Mesenchymal stem cell (in vitro differentiated cells and primary cell): ENCODE measurements around the gene RIMS1.
A peak's percentile ranks its signal among the peaks of the same experiment; 100 is the strongest.

ENCODE experiments used
- DNase-seq: peaks from one replicate; pipeline ENCODE4 v3.0.0-alpha.2; 2013
- H2AFZ ChIP-seq: one replicate; pipeline ENCODE4 v1.6.1; 2013; ENCODE audit warnings: low read depth, mild to moderate bottlenecking, control low read depth, inconsistent platforms, low read length, moderate library complexity
- H2AK5ac ChIP-seq: 2 replicates; pipeline ENCODE4 v1.6.1; 2013; ENCODE audit warnings: low read length, moderate library complexity, mild to moderate bottlenecking, inconsistent platforms; ENCODE audit not compliant: severe bottlenecking
- H2BK120ac ChIP-seq: one replicate; pipeline ENCODE4 v1.6.1; 2013; ENCODE audit warnings: low read depth, mild to moderate bottlenecking, inconsistent platforms, low read length, moderate library complexity
- H2BK12ac ChIP-seq, 2 experiments: one replicate each; pipeline ENCODE4 v1.6.1; 2013; ENCODE audit warnings: inconsistent platforms in 2 of 2, low read length in 2 of 2, mild to moderate bottlenecking in 2 of 2, moderate library complexity in 2 of 2, control low read depth in 1 of 2
- H2BK15ac ChIP-seq: one replicate; pipeline ENCODE4 v1.6.1; 2013; ENCODE audit warnings: mild to moderate bottlenecking, low read depth, inconsistent platforms; ENCODE audit not compliant: poor library complexity, severe bottlenecking
- H2BK5ac ChIP-seq: 2 replicates; pipeline ENCODE4 v1.6.1; 2013; ENCODE audit warnings: low read depth, mild to moderate bottlenecking, low read length, control low read depth, inconsistent platforms; ENCODE audit not compliant: poor library complexity, severe bottlenecking
- H3K14ac ChIP-seq, 2 experiments: one replicate each; pipeline ENCODE4 v1.6.1; 2013; ENCODE audit warnings: inconsistent platforms in 2 of 2, low read length in 2 of 2, control low read depth in 1 of 2, mild to moderate bottlenecking in 1 of 2, moderate library complexity in 1 of 2
- H3K18ac ChIP-seq, 2 experiments: one replicate each; pipeline ENCODE4 v1.6.1; 2013; ENCODE audit warnings: inconsistent platforms in 2 of 2, low read length in 2 of 2, control low read depth in 1 of 2, low read depth in 1 of 2, mild to moderate bottlenecking in 1 of 2
- H3K23ac ChIP-seq, 2 experiments: one replicate each; pipeline ENCODE4 v1.6.1; 2013; ENCODE audit warnings: inconsistent platforms in 2 of 2, low read length in 2 of 2, mild to moderate bottlenecking in 2 of 2, moderate library complexity in 2 of 2, control low read depth in 1 of 2
- H3K27ac ChIP-seq: 2 replicates; pipeline ENCODE4 v1.5.1; 2013; ENCODE audit warnings: mild to moderate bottlenecking, moderate library complexity, low read length, control low read depth, inconsistent platforms; ENCODE audit not compliant: poor library complexity, severe bottlenecking
- H3K27me3 ChIP-seq, 2 experiments: 2 replicates each; pipeline versions ENCODE4 v1.6.1 to v1.7.0; 2013; ENCODE audit warnings: low read length in 2 of 2, mild to moderate bottlenecking in 2 of 2, moderate library complexity in 2 of 2, control low read depth in 1 of 2, inconsistent platforms in 1 of 2; ENCODE audit not compliant: control insufficient read depth in 1 of 2, insufficient read depth in 1 of 2
- H3K36me3 ChIP-seq, 2 experiments: 2 replicates each; pipeline versions ENCODE4 v1.6.1 to v1.7.0; 2013; ENCODE audit warnings: low read length in 2 of 2, control low read depth in 1 of 2, inconsistent platforms in 1 of 2, low read depth in 1 of 2, mild to moderate bottlenecking in 1 of 2; ENCODE audit not compliant: insufficient read depth in 2 of 2, control insufficient read depth in 1 of 2
- H3K4ac ChIP-seq, 2 experiments: one replicate each; pipeline ENCODE4 v1.6.1; 2013; ENCODE audit warnings: inconsistent platforms in 2 of 2, low read length in 2 of 2, mild to moderate bottlenecking in 2 of 2, moderate library complexity in 2 of 2, control low read depth in 1 of 2, low read depth in 1 of 2
- H3K4me1 ChIP-seq: 2 replicates; pipeline ENCODE4 v1.6.1; 2013; ENCODE audit warnings: low read depth, low read length, control low read depth; ENCODE audit not compliant: control insufficient read depth, insufficient read depth
- H3K4me2 ChIP-seq: 2 replicates; pipeline ENCODE4 v1.6.1; 2013; ENCODE audit warnings: low read length, mild to moderate bottlenecking, inconsistent platforms; ENCODE audit not compliant: poor library complexity, severe bottlenecking
- H3K4me3 ChIP-seq, 2 experiments: 2 replicates each; pipeline versions ENCODE4 v1.5.1 to v1.7.0; 2013; ENCODE audit warnings: low read length in 2 of 2, mild to moderate bottlenecking in 2 of 2, control low read depth in 1 of 2, low read depth in 1 of 2; ENCODE audit not compliant: insufficient read depth in 1 of 2
- H3K79me1 ChIP-seq: replicated peaks from 2 replicates; pipeline ENCODE4 v1.6.1; 2013; ENCODE audit warnings: mild to moderate bottlenecking, control low read depth, low read length, inconsistent platforms; ENCODE audit not compliant: poor library complexity, severe bottlenecking
- H3K9ac ChIP-seq: 2 replicates; pipeline ENCODE4 v1.7.0; 2013; ENCODE audit warnings: mild to moderate bottlenecking, low read length, moderate library complexity
- H3K9me3 ChIP-seq: 2 replicates; pipeline ENCODE4 v1.7.0; 2013; ENCODE audit warnings: mild to moderate bottlenecking, low read length; ENCODE audit not compliant: control insufficient read depth
- H4K8ac ChIP-seq: one replicate; pipeline ENCODE4 v1.6.1; 2013; ENCODE audit warnings: inconsistent platforms, mild to moderate bottlenecking, low read length, moderate library complexity
- H4K91ac ChIP-seq: one replicate; pipeline ENCODE4 v1.6.1; 2013; ENCODE audit warnings: mild to moderate bottlenecking, low read length, inconsistent platforms
- WGBS: methylation state at CpG from one replicate; pipeline ENCODE4 v1.1.7; 2013; ENCODE audit warnings: mixed read lengths; 5-methylcytosine and 5-hydroxymethylcytosine counted together

Gene RIMS1

GRCh38 chr6:71855406-71855805, 30.9 kb upstream of the RIMS1 start:
- Histone ChIP-seq H4K8ac (no peak overlapping the region), H2BK120ac (no peak overlapping the region), H3K9ac (no peak overlapping the region), H3K18ac (no peak overlapping the region), H3K36me3 (no peaks in the 10 kb centered on the region), H3K4me1 (no peaks in the 10 kb centered on the region), H2AK5ac (no peak overlapping the region), H3K79me1 (no peaks in the 10 kb centered on the region), H4K91ac (no peak overlapping the region), H3K14ac (no peak overlapping the region), H2BK5ac (no peak overlapping the region), H3K4ac (no peak overlapping the region), H3K4me3 (no peak overlapping the region), H3K27ac (no peak overlapping the region), H3K27me3 (no peaks in the 10 kb centered on the region), H3K23ac (no peak overlapping the region), H3K4me2 (no peak overlapping the region), H2BK12ac (no peak overlapping the region), H3K9me3 (no peaks in the 10 kb centered on the region), H2AFZ (no peak overlapping the region), H2BK15ac (no peak overlapping the region)
- WGBS: no CpG with 5 or more reads among the region's 3 CpGs
- DNase-seq: no peak

GRCh38 chr6:71879016-71879415, 7.3 kb upstream of the RIMS1 start:
- Histone ChIP-seq H3K27ac (no peak overlapping the region), H3K4ac (no peak overlapping the region), H3K79me1 (no peaks in the 10 kb centered on the region), H2AFZ (no peak overlapping the region), H3K4me3 (no peak overlapping the region), H2AK5ac (no peak overlapping the region), H4K8ac (no peak overlapping the region), H4K91ac (no peak overlapping the region), H2BK5ac (no peak overlapping the region), H3K23ac (no peak overlapping the region), H2BK120ac (no peak overlapping the region), H3K14ac (no peak overlapping the region), H3K4me2 (no peak overlapping the region), H2BK15ac (no peak overlapping the region), H3K9ac (no peak overlapping the region), H3K27me3 (peaks cover 0 to 3% of the 10 kb centered on the region in 2 experiments), H3K9me3 (no peaks in the 10 kb centered on the region), H3K36me3 (no peaks in the 10 kb centered on the region), H3K18ac (no peak overlapping the region), H2BK12ac (no peak overlapping the region), H3K4me1 (no peaks in the 10 kb centered on the region)
- DNase-seq: no peak

DNA sequence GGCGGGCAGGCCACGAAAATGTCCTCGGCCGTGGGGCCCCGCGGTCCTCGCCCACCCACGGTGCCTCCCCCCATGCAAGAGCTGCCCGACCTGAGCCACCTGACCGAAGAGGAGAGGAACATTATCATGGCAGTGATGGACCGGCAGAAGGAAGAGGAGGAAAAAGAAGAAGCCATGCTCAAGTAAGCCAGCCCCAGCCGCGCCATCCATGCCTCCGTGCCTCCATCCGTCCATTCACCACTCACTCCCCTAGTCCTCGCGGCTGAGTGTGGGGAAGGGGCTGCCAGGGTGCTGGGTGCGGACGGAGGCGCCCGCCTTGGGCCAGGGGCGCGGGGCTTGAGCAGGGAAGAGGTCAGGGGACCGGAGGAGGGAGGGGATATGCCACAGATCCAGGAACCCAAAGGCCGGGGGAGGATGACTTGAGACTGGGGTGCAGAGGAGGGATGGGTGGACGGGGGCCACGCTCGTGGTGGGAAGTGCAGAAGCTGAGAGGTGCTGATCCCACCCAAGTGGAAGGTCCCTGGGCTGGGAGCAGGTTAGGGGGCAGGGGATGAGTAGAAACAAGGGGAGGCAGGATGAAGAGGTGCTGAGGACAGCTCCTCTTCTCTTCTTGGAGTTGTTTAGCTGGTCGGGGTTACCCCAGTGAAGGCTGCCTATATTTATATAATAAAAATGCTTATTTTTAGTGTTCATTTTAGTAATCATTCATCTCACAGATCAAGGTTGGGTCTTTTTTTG, 825 bp downstream of the RIMS1 start:
- H3K27me3 ChIP-seq: peaks cover 31 to 37% of the 10 kb centered on the region in 2 experiments
- peaks cover 10% of the 10 kb centered on the region for H3K4me1 ChIP-seq
- H3K27ac ChIP-seq: no peak overlapping the region
- peak overlapping the region; percentile 92 for H3K4me2 ChIP-seq
- H4K8ac ChIP-seq: no peak overlapping the region
- no peaks in the 10 kb centered on the region for H3K36me3 ChIP-seq
- H3K18ac ChIP-seq: no peak overlapping the region
- H3K4ac ChIP-seq: no peak overlapping the region
- peak overlapping the region; percentile 61 to 76 for H3K4me3 ChIP-seq
- no peak overlapping the region for H4K91ac ChIP-seq
- H3K9ac ChIP-seq: no peak overlapping the region
- H3K9me3 ChIP-seq: no peaks in the 10 kb centered on the region
- 6% methylated on average over 13 of the region's 29 CpGs for WGBS
- peak overlapping the region; percentile 0 for H2AFZ ChIP-seq
- no peak overlapping the region for H2AK5ac ChIP-seq
- no peak overlapping the region for H2BK120ac ChIP-seq
- peak overlapping the region in 1 of 2 experiments; percentile 77 for H3K23ac ChIP-seq
- H2BK15ac ChIP-seq: no peak overlapping the region
- no peaks in the 10 kb centered on the region for H3K79me1 ChIP-seq
- no peak for DNase-seq
- no peak overlapping the region for H2BK12ac ChIP-seq
- H2BK5ac ChIP-seq: no peak overlapping the region
- H3K14ac ChIP-seq: no peak overlapping the region

DNA sequence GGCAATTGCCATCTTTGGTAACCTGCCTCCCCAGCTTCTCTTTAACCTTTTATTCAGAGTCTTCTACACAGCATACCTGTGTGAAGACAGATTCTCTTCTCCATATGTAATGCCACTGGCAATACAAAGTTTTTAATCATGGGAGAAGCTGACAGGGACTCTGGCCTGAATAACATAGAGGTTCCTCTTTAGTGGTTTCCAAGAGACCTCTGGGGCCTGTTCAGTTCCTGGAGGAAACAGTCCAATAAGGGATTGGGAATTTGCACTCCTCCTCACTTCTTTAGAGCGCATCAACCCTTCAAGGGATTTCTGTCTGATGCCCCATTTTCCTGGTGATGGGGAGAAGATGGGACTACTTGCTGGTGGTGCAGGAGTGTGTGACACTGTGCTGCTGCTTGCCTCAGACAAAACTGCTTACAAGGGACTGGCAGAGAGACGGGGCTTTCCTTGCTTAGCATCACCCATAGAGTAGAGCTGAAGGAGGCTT, 1.4 kb downstream of the RIMS1 start:
- 90% methylated on average over 2 of the region's 2 CpGs for WGBS
- no peak overlapping the region for H2BK12ac ChIP-seq

More for the DNA sequence above, 1.4 kb downstream of the RIMS1 start:
- no peak overlapping the region for H2BK120ac ChIP-seq
- H4K8ac ChIP-seq: no peak overlapping the region
- H2AFZ ChIP-seq: no peak overlapping the region
- no peak overlapping the region for H2AK5ac ChIP-seq
- H3K23ac ChIP-seq: no peak overlapping the region
- no peak overlapping the region for H2BK5ac ChIP-seq
- no peak overlapping the region for H2BK15ac ChIP-seq
- no peak overlapping the region for H3K4me2 ChIP-seq
- H4K91ac ChIP-seq: no peak overlapping the region
- H3K36me3 ChIP-seq: no peaks in the 10 kb centered on the region
- H3K27ac ChIP-seq: no peak overlapping the region
- peaks cover 34 to 37% of the 10 kb centered on the region in 2 experiments for H3K27me3 ChIP-seq
- H3K9me3 ChIP-seq: no peaks in the 10 kb centered on the region
- no peak overlapping the region for H3K14ac ChIP-seq
- no peak overlapping the region for H3K9ac ChIP-seq
- no peak overlapping the region for H3K4me3 ChIP-seq
- DNase-seq: no peak
- no peak overlapping the region for H3K4ac ChIP-seq
- H3K4me1 ChIP-seq: peaks cover 10% of the 10 kb centered on the region
- no peaks in the 10 kb centered on the region for H3K79me1 ChIP-seq
- H3K18ac ChIP-seq: no peak overlapping the region
